Measurements from ENCODE around the gene SLCO1B3.

DNA sequence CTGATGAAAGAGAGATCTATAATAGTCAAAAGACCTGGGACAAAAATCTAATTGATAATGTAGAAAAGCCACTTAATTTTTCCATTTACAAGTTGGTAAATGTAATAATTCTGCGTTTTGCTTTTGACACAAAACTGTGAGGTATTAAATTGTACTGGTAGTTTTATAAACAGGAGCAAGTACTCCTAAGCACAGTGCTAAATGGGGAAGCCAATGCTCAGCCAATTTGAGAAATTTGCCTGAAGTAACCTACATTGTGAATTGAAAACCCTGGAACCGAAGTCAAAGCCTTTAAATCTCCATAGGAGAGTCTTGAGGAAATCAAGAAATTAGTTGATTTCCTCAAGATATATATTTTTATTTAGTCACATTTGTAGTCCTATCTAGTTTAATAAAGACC, 152.8 kb downstream of the SLCO1B3 start:
- TF ChIP-seq JUND (IDR thresholded peaks at IDR 0.05) (no peak), GABPA (IDR thresholded peaks at IDR 0.05 in 1 of 2, conservative IDR thresholded peaks at IDR 0.05 in 1 of 2) (no peak), SP1 (IDR thresholded peaks at IDR 0.05) (no peak), RAD21 (IDR thresholded peaks at IDR 0.05) (no peak), YY1 (IDR thresholded peaks at IDR 0.05) (no peak), REST (IDR thresholded peaks at IDR 0.05) (no peak)
- TF ChIP-seq, protein P1, sequence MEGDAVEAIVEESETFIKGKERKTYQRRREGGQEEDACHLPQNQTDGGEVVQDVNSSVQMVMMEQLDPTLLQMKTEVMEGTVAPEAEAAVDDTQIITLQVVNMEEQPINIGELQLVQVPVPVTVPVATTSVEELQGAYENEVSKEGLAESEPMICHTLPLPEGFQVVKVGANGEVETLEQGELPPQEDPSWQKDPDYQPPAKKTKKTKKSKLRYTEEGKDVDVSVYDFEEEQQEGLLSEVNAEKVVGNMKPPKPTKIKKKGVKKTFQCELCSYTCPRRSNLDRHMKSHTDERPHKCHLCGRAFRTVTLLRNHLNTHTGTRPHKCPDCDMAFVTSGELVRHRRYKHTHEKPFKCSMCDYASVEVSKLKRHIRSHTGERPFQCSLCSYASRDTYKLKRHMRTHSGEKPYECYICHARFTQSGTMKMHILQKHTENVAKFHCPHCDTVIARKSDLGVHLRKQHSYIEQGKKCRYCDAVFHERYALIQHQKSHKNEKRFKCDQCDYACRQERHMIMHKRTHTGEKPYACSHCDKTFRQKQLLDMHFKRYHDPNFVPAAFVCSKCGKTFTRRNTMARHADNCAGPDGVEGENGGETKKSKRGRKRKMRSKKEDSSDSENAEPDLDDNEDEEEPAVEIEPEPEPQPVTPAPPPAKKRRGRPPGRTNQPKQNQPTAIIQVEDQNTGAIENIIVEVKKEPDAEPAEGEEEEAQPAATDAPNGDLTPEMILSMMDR (IDR thresholded peaks at IDR 0.05; ENCODE audit: low read depth, low read length, missing input control): no peak
- TF ChIP-seq, protein P2, sequence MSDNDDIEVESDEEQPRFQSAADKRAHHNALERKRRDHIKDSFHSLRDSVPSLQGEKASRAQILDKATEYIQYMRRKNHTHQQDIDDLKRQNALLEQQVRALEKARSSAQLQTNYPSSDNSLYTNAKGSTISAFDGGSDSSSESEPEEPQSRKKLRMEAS (IDR thresholded peaks at IDR 0.05): no peak
- TF ChIP-seq, protein P3, sequence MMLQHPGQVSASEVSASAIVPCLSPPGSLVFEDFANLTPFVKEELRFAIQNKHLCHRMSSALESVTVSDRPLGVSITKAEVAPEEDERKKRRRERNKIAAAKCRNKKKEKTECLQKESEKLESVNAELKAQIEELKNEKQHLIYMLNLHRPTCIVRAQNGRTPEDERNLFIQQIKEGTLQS (IDR thresholded peaks at IDR 0.05): no peak
